MM.1S (cell line): ENCODE data around the gene TMC8.

Experiments
- DNase-seq: peaks from one replicate; pipeline ENCODE4 v3.0.0-alpha.2; 2015
- H2AFZ ChIP-seq: fragments of 300-600 bp; sonication (generic); 2 replicates; pipeline ENCODE4 v1.6.0; 2016; ENCODE audit warnings: antibody characterized with exemption, low read length
- H3F3A ChIP-seq: fragments of 300-600 bp; sonication (generic); 2 replicates; pipeline ENCODE4 v1.6.1; 2016; ENCODE audit warnings: mild to moderate bottlenecking, antibody characterized with exemption, low read length, moderate library complexity, mixed read lengths; ENCODE audit not compliant: insufficient read depth
- H3K27ac ChIP-seq: fragments of 300-600 bp; sonication (generic); 2 replicates; pipeline ENCODE4 v1.5.1; 2016; ENCODE audit warnings: mild to moderate bottlenecking, low read length
- H3K27me3 ChIP-seq: fragments of 300-600 bp; sonication (generic); replicated peaks from 2 replicates; pipeline ENCODE4 v1.6.0; 2016; ENCODE audit warnings: low read length; ENCODE audit not compliant: insufficient read depth
- H3K36me3 ChIP-seq: fragments of 300-600 bp; sonication (generic); replicated peaks from 2 replicates; pipeline ENCODE4 v1.6.1; 2016; ENCODE audit warnings: mild to moderate bottlenecking, low read length, mixed read lengths; ENCODE audit not compliant: insufficient read depth
- H3K4me1 ChIP-seq: fragments of 300-600 bp; sonication (generic); 2 replicates; pipeline ENCODE4 v1.6.1; 2016; ENCODE audit warnings: low read length, mixed read lengths
- H3K4me2 ChIP-seq: fragments of 300-600 bp; sonication (generic); 2 replicates; pipeline ENCODE4 v1.6.0; 2016; ENCODE audit warnings: low read depth, low read length
- H3K4me3 ChIP-seq: fragments of 300-600 bp; sonication (generic); 2 replicates; pipeline ENCODE4 v1.5.1; 2016; ENCODE audit warnings: low read length, mixed read lengths
- H3K79me2 ChIP-seq: fragments of 300-600 bp; sonication (generic); 2 replicates; pipeline ENCODE4 v1.6.1; 2016; ENCODE audit warnings: mixed run types, low read length, mixed read lengths
- H3K9ac ChIP-seq: fragments of 300-600 bp; sonication (generic); 2 replicates; pipeline ENCODE4 v1.6.1; 2016; ENCODE audit warnings: low read length, mixed read lengths
- H3K9me2 ChIP-seq: fragments of 300-600 bp; sonication (generic); replicated peaks from 2 replicates; pipeline ENCODE4 v1.6.1; 2016; ENCODE audit warnings: mild to moderate bottlenecking, low read length, mixed read lengths; ENCODE audit not compliant: insufficient read depth
- H3K9me3 ChIP-seq: fragments of 300-600 bp; sonication (generic); replicated peaks from 2 replicates; pipeline ENCODE4 v1.6.1; 2016; ENCODE audit warnings: mild to moderate bottlenecking, low read length, mixed read lengths; ENCODE audit not compliant: insufficient read depth
- H4K20me1 ChIP-seq: fragments of 300-600 bp; sonication (generic); 2 replicates; pipeline ENCODE4 v1.6.1; 2016; ENCODE audit warnings: mild to moderate bottlenecking, low read length, moderate library complexity, mixed read lengths; ENCODE audit not compliant: insufficient read depth
- CTCF ChIP-seq: fragments of 300-600 bp; sonication (generic); IDR thresholded peaks from 2 replicates; pipeline ENCODE4 v1.5.1; 2016; ENCODE audit warnings: antibody characterized with exemption, low read length, mixed read lengths
- EZH2 ChIP-seq: fragments of 300-600 bp; sonication (generic); optimal IDR thresholded peaks from 2 replicates; pipeline ENCODE3; 2017; ENCODE audit warnings: low read depth, mild to moderate bottlenecking, antibody characterized with exemption, low read length, mixed read lengths
- EZH2phosphoT487 ChIP-seq: fragments of 300-600 bp; sonication (generic); IDR thresholded peaks from 2 replicates; pipeline ENCODE4 v1.6.1; 2018; ENCODE audit warnings: antibody characterized with exemption, low read length

TMC8 gene

GRCh38 chr17:78106211-78106610, 24.4 kb upstream of the TMC8 start:
- Histone ChIP-seq H4K20me1 (no peaks in the 10 kb centered on the region), H3F3A (no peaks in the 10 kb centered on the region; the same call in 1 of the 2 replicates), H3K4me1 (no peaks in the 10 kb centered on the region), H2AFZ (no peak overlapping the region), H3K9me2 (no peaks in the 10 kb centered on the region), H3K9me3 (no peaks in the 10 kb centered on the region), H3K36me3 (no peaks in the 10 kb centered on the region), H3K9ac (no peak overlapping the region), H3K27ac (no peak overlapping the region), H3K4me2 (no peak overlapping the region), H3K79me2 (peaks cover 7% of the 10 kb centered on the region; the same call in 1 of the 2 replicates), H3K4me3 (no peak overlapping the region), H3K27me3 (no peaks in the 10 kb centered on the region)
- no peak for DNase-seq
- TF ChIP-seq CTCF (no peak), EZH2 (no peak), EZH2phosphoT487 (no peak)

GRCh38 chr17:78107457-78107856, 23.1 kb upstream of the TMC8 start:
- H4K20me1 ChIP-seq = no peaks in the 10 kb centered on the region
- H3K36me3 ChIP-seq = no peaks in the 10 kb centered on the region
- no peak overlapping the region for H3K27ac ChIP-seq
- H3K9me2 ChIP-seq = no peaks in the 10 kb centered on the region
- H3K9ac ChIP-seq = no peak overlapping the region
- no peaks in the 10 kb centered on the region; the same call in 1 of the 2 replicates for H3F3A ChIP-seq
- no peak for DNase-seq
- no peaks in the 10 kb centered on the region for H3K9me3 ChIP-seq
- no peak overlapping the region for H3K4me3 ChIP-seq
- no peaks in the 10 kb centered on the region for H3K4me1 ChIP-seq
- H3K27me3 ChIP-seq = no peaks in the 10 kb centered on the region
- no peak for TF ChIP-seq EZH2
- no peak for TF ChIP-seq CTCF
- TF ChIP-seq EZH2phosphoT487 = no peak
- no peak overlapping the region for H2AFZ ChIP-seq
- H3K79me2 ChIP-seq = peaks cover 16% of the 10 kb centered on the region; the same call in 1 of the 2 replicates
- H3K4me2 ChIP-seq = no peak overlapping the region

- no peaks in the 10 kb centered on the region for H4K20me1 ChIP-seq
- H3K9ac ChIP-seq = no peak overlapping the region
- H3F3A ChIP-seq = no peaks in the 10 kb centered on the region; the same call in 1 of the 2 replicates
Observed at GRCh38 chr17:78107976-78108725, 22.4 kb upstream of the TMC8 start.

More at GRCh38 chr17:78107976-78108725, 22.4 kb upstream of the TMC8 start:
- H3K4me2 ChIP-seq = no peak overlapping the region
- H3K4me3 ChIP-seq = no peak overlapping the region
- no peak for DNase-seq
- H3K79me2 ChIP-seq = peaks cover 17% of the 10 kb centered on the region; the same call in 1 of the 2 replicates
- TF ChIP-seq EZH2phosphoT487 = no peak
- no peaks in the 10 kb centered on the region for H3K27me3 ChIP-seq
- no peak overlapping the region for H2AFZ ChIP-seq
- no peaks in the 10 kb centered on the region for H3K4me1 ChIP-seq
- no peak overlapping the region for H3K27ac ChIP-seq
- no peaks in the 10 kb centered on the region for H3K9me2 ChIP-seq
- H3K9me3 ChIP-seq = no peaks in the 10 kb centered on the region
- H3K36me3 ChIP-seq = no peaks in the 10 kb centered on the region
